Nephron (organoid): ENCODE data around the gene TMEM97.

Experiments
- H3K27ac Mint-ChIP-seq, 3 experiments: 2 replicates each; pipeline ENCODE4 v1.8.0; 2020; ENCODE audit warnings: mixed read lengths in 3 of 3, mild to moderate bottlenecking in 2 of 3, moderate library complexity in 1 of 3
- H3K27me3 Mint-ChIP-seq: 2 replicates; pipeline ENCODE4 v1.8.0; 2021; ENCODE audit warnings: low read depth, mild to moderate bottlenecking, moderate library complexity, mixed read lengths
- H3K36me3 Mint-ChIP-seq: 2 replicates; pipeline ENCODE4 v1.8.0; 2020; ENCODE audit warnings: low read depth, mixed read lengths
- H3K4me1 Mint-ChIP-seq: 2 replicates; pipeline ENCODE4 v1.8.0; 2020; ENCODE audit warnings: mixed read lengths
- H3K4me3 Mint-ChIP-seq, 3 experiments: 2 replicates each; pipeline ENCODE4 v1.8.0; 2020; ENCODE audit warnings: mild to moderate bottlenecking in 3 of 3, mixed read lengths in 3 of 3, moderate library complexity in 2 of 3
- H3K9me3 Mint-ChIP-seq: 2 replicates; pipeline ENCODE4 v1.8.0; 2020; ENCODE audit warnings: mixed read lengths
- TF ChIP-seq, protein P1 (sequence below), 3 experiments: fragments of 200-600 bp; sonication (generic); IDR thresholded peaks; one replicate each; pipeline ENCODE4 v1.5.0; 2021; ENCODE audit warnings: antibody characterized with exemption in 3 of 3; ENCODE audit not compliant: unreplicated experiment in 3 of 3

TMEM97 gene

DNA sequence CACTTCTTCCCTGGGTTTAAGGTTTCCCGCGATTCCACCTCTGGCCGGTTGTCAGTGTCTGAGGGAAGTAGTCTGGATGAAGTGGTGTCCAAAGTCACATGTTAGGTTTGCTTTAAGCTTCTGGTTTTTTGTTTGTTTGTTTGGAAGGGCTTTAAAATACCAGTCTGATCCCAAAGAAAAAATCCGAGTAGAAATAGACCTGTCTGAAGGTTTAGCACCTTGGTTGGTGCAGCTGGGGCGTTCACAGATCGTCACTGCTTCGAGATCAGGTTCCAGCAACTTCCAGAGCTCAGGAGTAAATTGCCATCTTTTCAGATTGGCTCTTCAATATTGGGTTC lies 567 bp downstream of the TMEM97 start:
- Mint-ChIP-seq H3K4me1 (peaks cover 43% of the 10 kb centered on the region), H3K27me3 (peaks cover 3% of the 10 kb centered on the region), H3K4me3 (peak overlapping the region; percentile 88 to 97 (median 95)), H3K27ac (peak overlapping the region; percentile 69 to 93 (median 85)), H3K36me3 (no peaks in the 10 kb centered on the region), H3K9me3 (no peaks in the 10 kb centered on the region)
- TF ChIP-seq, protein P1, sequence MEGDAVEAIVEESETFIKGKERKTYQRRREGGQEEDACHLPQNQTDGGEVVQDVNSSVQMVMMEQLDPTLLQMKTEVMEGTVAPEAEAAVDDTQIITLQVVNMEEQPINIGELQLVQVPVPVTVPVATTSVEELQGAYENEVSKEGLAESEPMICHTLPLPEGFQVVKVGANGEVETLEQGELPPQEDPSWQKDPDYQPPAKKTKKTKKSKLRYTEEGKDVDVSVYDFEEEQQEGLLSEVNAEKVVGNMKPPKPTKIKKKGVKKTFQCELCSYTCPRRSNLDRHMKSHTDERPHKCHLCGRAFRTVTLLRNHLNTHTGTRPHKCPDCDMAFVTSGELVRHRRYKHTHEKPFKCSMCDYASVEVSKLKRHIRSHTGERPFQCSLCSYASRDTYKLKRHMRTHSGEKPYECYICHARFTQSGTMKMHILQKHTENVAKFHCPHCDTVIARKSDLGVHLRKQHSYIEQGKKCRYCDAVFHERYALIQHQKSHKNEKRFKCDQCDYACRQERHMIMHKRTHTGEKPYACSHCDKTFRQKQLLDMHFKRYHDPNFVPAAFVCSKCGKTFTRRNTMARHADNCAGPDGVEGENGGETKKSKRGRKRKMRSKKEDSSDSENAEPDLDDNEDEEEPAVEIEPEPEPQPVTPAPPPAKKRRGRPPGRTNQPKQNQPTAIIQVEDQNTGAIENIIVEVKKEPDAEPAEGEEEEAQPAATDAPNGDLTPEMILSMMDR (IDR thresholded peaks at IDR 0.05; ENCODE audit: unreplicated experiment in 3 of 3) = no peak

DNA sequence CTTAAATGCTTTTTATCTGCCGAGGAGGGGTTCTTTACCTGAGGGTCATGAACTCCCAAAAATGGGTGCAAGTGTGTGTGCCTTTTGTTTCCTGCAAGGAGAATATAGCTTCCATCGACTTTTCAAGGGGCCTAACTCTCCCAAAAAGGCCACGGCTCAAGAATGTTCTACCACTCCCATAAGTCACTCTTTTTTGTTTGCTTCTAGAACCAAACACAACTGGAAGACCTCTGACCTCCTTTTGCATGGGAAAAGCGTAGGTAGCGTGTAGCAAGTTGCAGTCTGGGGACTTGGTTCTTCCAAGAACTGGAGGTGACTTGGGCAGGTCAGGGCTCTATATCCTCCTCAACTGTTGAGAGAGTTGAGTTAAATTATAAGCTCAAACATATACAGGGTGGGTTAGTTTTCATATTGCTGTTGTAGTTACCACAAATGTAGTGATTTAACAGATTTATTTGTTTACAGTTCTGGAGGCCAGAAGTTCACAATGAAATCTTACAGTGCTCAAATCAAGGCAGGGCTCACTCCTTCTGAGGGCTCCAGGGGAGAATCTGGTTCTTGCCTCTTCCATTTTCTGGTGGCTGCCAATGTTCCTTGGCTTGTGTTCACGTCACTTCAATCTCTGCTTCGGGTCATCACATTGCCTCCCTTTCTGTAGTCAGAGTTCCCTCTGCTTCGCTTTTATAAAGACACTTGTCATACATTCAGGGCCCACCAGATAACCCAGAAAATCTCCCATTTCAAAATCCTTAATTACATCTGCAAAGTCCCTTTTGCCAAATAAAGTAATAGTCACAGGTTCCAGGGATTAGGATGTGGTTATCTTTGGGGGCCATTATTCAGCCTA lies 1.4 kb downstream of the TMEM97 start:
- Mint-ChIP-seq H3K4me3 (peak overlapping the region; percentile 88 to 97 (median 95)), H3K36me3 (no peaks in the 10 kb centered on the region), H3K9me3 (no peaks in the 10 kb centered on the region), H3K27me3 (peaks cover 3% of the 10 kb centered on the region), H3K4me1 (peaks cover 47% of the 10 kb centered on the region), H3K27ac (peak overlapping the region; percentile 69 to 93 (median 85))
- TF ChIP-seq, protein P1 (IDR thresholded peaks at IDR 0.05; ENCODE audit: unreplicated experiment in 3 of 3) = no peak

DNA sequence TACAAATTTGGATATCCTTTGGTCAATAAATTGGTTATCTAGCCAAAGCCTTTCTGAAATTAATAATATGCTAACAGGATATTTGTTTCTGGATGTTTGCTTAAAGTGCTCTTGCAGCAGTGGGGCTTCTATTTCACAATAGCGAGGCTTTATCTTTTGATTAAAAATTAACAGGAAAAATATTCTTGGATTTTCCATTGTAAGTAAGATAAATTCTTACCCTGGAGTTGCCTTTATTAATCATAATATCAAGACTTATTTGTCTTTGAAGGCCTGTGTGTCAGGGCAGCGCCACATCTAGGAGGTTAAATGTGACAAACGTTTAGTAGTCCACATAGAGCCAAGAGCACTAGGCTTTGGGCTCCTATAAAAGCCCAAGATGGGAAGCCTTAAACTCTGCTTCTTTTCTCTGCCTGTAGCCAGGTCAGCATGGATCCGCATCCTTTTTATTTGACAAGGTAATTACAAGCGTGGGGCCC lies 5.3 kb downstream of the TMEM97 start:
- peaks cover 28% of the 10 kb centered on the region for H3K36me3 Mint-ChIP-seq
- H3K9me3 Mint-ChIP-seq = no peaks in the 10 kb centered on the region
- H3K27me3 Mint-ChIP-seq = peaks cover 3% of the 10 kb centered on the region
- H3K4me1 Mint-ChIP-seq = peaks cover 34% of the 10 kb centered on the region
- TF ChIP-seq, protein P1 (IDR thresholded peaks at IDR 0.05; ENCODE audit: unreplicated experiment in 3 of 3) = no peak
- no peak overlapping the region for H3K27ac Mint-ChIP-seq
- no peak overlapping the region for H3K4me3 Mint-ChIP-seq

DNA sequence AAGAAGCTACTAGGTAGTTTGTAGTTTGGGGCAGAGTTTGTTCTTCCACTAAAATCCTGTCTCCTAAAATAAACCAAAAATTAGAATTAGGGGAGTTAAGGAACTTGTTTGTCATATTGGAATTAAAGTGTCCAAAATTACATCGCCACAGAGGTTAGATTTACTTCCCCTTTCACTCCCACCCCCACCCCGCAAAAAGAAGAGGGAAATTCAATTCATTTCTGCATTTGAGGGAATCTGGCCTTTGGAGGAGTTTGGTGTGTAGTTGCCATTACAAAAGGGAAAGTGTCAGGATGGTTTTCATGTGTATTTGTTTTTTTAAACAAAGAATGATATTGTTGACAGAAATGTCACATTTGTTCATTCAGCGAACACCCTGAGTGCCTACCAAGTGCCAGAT lies 5.8 kb downstream of the TMEM97 start:
- Mint-ChIP-seq H3K27me3 (peaks cover 3% of the 10 kb centered on the region), H3K27ac (peak overlapping the region in 1 of 3 experiments; percentile 22), H3K4me1 (peaks cover 30% of the 10 kb centered on the region), H3K4me3 (no peak overlapping the region), H3K36me3 (peaks cover 28% of the 10 kb centered on the region), H3K9me3 (no peaks in the 10 kb centered on the region)
- TF ChIP-seq, protein P1 (IDR thresholded peaks at IDR 0.05; ENCODE audit: unreplicated experiment in 3 of 3) = no peak

DNA sequence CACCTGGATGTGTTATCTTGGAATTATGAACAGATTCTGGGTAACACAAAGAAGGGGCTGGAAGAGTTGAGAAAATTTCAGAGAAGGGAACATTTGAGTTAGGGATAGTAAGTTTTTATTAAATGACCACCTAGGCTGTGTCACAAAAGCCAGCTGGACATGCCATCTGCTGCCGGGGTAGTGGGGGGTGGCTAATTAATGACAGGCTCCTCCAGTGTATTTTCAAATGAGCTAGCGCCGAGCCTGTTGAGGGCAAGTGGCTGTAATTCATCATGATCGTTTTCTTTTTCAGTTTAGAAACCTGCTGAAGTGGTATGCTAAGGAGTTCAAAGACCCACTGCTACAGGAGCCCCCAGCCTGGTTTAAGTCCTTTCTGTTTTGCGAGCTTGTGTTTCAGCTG lies 6.2 kb downstream of the TMEM97 start:
- Mint-ChIP-seq H3K9me3 (no peaks in the 10 kb centered on the region), H3K36me3 (peaks cover 28% of the 10 kb centered on the region), H3K4me1 (peaks cover 26% of the 10 kb centered on the region), H3K4me3 (no peak overlapping the region), H3K27ac (peak overlapping the region in 1 of 3 experiments; percentile 22), H3K27me3 (peaks cover 3% of the 10 kb centered on the region)
- TF ChIP-seq, protein P1 (IDR thresholded peaks at IDR 0.05; ENCODE audit: unreplicated experiment in 3 of 3) = no peak

DNA sequence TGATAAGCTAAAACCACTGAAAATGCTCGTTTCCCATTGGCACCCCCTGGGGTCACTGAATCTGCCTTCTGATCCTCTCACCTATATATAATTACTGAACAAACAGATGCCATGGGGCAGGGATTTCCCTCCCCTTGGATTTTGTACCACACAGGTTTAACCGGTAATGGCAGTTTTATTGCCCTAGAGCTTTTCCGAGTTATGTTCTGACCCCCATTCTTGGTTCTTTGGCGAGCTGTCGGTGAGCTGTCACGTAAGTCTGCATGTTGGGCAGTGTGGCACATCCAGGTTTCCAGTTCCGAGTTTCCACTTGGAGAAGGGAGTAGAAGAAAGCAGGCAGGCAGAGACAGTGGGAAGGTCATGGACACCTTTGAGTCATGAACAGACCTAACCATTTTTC lies 7.1 kb downstream of the TMEM97 start:
- Mint-ChIP-seq H3K4me3 (no peak overlapping the region), H3K36me3 (peaks cover 28% of the 10 kb centered on the region), H3K27ac (no peak overlapping the region), H3K9me3 (no peaks in the 10 kb centered on the region), H3K27me3 (peaks cover 3% of the 10 kb centered on the region), H3K4me1 (peaks cover 17% of the 10 kb centered on the region)
- TF ChIP-seq, protein P1 (IDR thresholded peaks at IDR 0.05; ENCODE audit: unreplicated experiment in 3 of 3) = no peak
